Pancreas (tissue), 10 donors: ENCODE results near the gene GSG1L. TPM values are rescaled to one million over a fixed set of nuclear protein-coding genes. Genes with fewer than 3 reads are reported as not detected.

Experiments used
- ATAC-seq, 4 donors: fragments of 200-7000 bp; cut with Tn5 transposase; one replicate each; pipeline versions ENCODE4 v1.8.0 to v1.9.1; 2020; ENCODE audit warnings: mild to moderate bottlenecking in 4 of 4, moderate library complexity in 4 of 4
- DNase-seq, 6 donors: peaks; one replicate each; pipeline ENCODE4 v3.0.0-alpha.2; 2020
- FAIRE-seq: peaks from 2 replicates; lab custom pipeline; 2012; peaks lifted over from hg19 to GRCh38; lab: Jason Lieb, UNC
- H3K27ac ChIP-seq, 4 donors: fragments of 200-600 bp; sonication (generic); 1 replicate in 3 of 4; 2 replicates in 1 of 4; pipeline versions ENCODE4 v1.5.0 to v1.8.0; 2020
- H3K27me3 ChIP-seq, 4 donors: fragments of 200-600 bp; one replicate each; pipeline ENCODE4 v1.8.0; 2021
- H3K36me3 ChIP-seq, 3 donors: fragments of 200-600 bp; sonication (generic) in 1 of 3; one replicate each; pipeline versions ENCODE4 v1.5.0 to v1.8.0; 2020 to 2021
- H3K4me1 ChIP-seq, 3 donors: fragments of 200-600 bp; one replicate each; pipeline ENCODE4 v1.8.0; 2021
- H3K4me3 ChIP-seq, 4 donors: fragments of 200-600 bp; sonication (generic) in 2 of 4; one replicate each; pipeline versions ENCODE4 v1.5.0 to v1.8.0; 2020 to 2021
- H3K9me3 ChIP-seq, 4 donors: fragments of 200-600 bp; one replicate each; pipeline ENCODE4 v1.8.0; 2021
- CTCF ChIP-seq, 4 donors: fragments of 200-600 bp; sonication (generic) in 3 of 4; IDR thresholded peaks; one replicate each; pipeline versions ENCODE4 v1.5.0 to v1.8.0; 2021; ENCODE audit warnings: antibody characterized with exemption in 4 of 4
- WGBS, 2 donors: extraction: QIAGEN DNeasy Blood & Tissue Kit; methylation state at CpG; one replicate each; pipeline ENCODE4 v1.1.7; 2013; 5-methylcytosine and 5-hydroxymethylcytosine counted together
- intact Hi-C, 3 donors: fragments of 100-400 bp; cut with DNase I; formaldehyde crosslinking; loops; one replicate each; pipeline versions ENCODE4 v1.11.1 to v1.14.2; 2022
- polyA plus RNA-seq, 2 donors: library from polyadenylated mRNA; stranded (reverse); fragments of 200-250 nt; gene quantifications; one replicate each; pipeline ENCODE4 v1.2.3, GENCODE V29; 2013
- total RNA-seq, 6 donors: library from RNA; stranded (reverse); fragmentation: NEBNext Ultra II Directional in 4 of 6; extraction: Animal tissue kit (Norgen Biotek cat#: 25700) in 4 of 6; gene quantifications; one replicate each; pipeline versions ENCODE4 v1.2.1 to v1.2.4, GENCODE V29; 2021 to 2023
- donor health status: healthy with polysubstance abuse.
- donor health status: DM: no; HTN: no; CAD: no; lungs with moderate emphysema.
- donor health status: DM: no; HTN: no; CAD: no.
- donor health status: control.
- donor health status: control.
- donor health status: Bipolar disorder and iron deficiency.
- donor health status: DM: yes; HTN: yes; CAD: no.
- donor health status: DM: no; HTN: no; CAD: no.
- donor health status: DM: no; HTN: no; CAD: no.
- donor health status: DM: yes; HTN: yes; CAD: no.

GSG1L gene
- total and polyA plus RNA-seq, 8 donors: 0.02 to 0.12 TPM; not detected in 6

DNA sequence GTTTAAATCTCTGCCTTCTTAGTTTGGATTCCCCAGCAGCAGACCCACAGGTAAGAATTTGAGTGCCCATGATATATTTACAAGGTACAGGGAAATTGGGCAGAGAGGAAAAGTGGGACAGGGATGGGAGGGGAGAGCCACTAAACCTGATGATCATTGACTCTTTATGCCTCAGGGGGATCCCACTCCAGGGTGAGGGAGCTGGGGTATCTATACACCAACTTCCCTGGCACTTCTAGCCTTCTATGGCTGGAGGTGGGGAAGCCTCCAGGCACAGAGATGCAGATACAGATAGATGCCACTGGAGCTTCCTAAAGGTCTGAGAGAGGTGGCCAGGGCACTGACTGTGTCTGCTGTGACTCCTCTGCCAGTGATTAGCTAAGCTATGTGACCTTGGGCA, 257.1 kb downstream of the GSG1L start:
- Histone ChIP-seq H3K4me3 (no peak overlapping the region), H3K27me3 (no peaks in the 10 kb centered on the region), H3K4me1 (no peaks in the 10 kb centered on the region), H3K36me3 (no peaks in the 10 kb centered on the region), H3K9me3 (no peaks in the 10 kb centered on the region), H3K27ac (no peak overlapping the region)
- DNase-seq: no peak
- TF ChIP-seq CTCF (IDR thresholded peaks at IDR 0.05): no peak
- ATAC-seq: no peak
- FAIRE-seq: no peak
- intact Hi-C loops: no loop called here

GRCh38 chr16:27805828-27806351, 257.6 kb downstream of the GSG1L start:
- DNase-seq (no peak), ATAC-seq (no peak), FAIRE-seq (no peak)
- no peak overlapping the region for H3K27ac ChIP-seq
- no peaks in the 10 kb centered on the region for H3K36me3 ChIP-seq
- WGBS, 2 donors: 46 to 59% methylated on average over 5 of the region's 5 CpGs
- no peaks in the 10 kb centered on the region for H3K4me1 ChIP-seq
- no peak for TF ChIP-seq CTCF (IDR thresholded peaks at IDR 0.05)
- no peaks in the 10 kb centered on the region for H3K9me3 ChIP-seq
- H3K27me3 ChIP-seq: no peaks in the 10 kb centered on the region
- intact Hi-C loops: no loop called here
- H3K4me3 ChIP-seq: no peak overlapping the region

- Histone ChIP-seq H3K4me1 (no peaks in the 10 kb centered on the region), H3K27ac (no peak overlapping the region), H3K9me3 (no peaks in the 10 kb centered on the region), H3K36me3 (no peaks in the 10 kb centered on the region), H3K27me3 (no peaks in the 10 kb centered on the region), H3K4me3 (no peak overlapping the region)
- no peak for FAIRE-seq
- intact Hi-C loops: no loop called here
- no peak for ATAC-seq
- no peak for DNase-seq
- WGBS, 2 donors: 28% methylated on average over 10 of the region's 10 CpGs
- no peak for TF ChIP-seq CTCF (IDR thresholded peaks at IDR 0.05)
Measured at GRCh38 chr16:27803775-27804549, 259.6 kb downstream of the GSG1L start.

- Histone ChIP-seq H3K27ac (no peak overlapping the region), H3K4me1 (no peaks in the 10 kb centered on the region), H3K9me3 (no peaks in the 10 kb centered on the region), H3K36me3 (no peaks in the 10 kb centered on the region), H3K27me3 (no peaks in the 10 kb centered on the region), H3K4me3 (no peak overlapping the region)
- FAIRE-seq (no peak), ATAC-seq (no peak), DNase-seq (no peak)
- 50 to 61% methylated on average over 12 of the region's 12 CpGs for WGBS, 2 donors
- no peak for TF ChIP-seq CTCF (IDR thresholded peaks at IDR 0.05)
- intact Hi-C loops: no loop called here
Measured at GRCh38 chr16:27802664-27803439, 260.7 kb downstream of the GSG1L start.
